Astrocyte (in vitro differentiated cells and primary cell): ENCODE data around the gene HLA-DQB1. TPM values are rescaled to one million over a fixed set of nuclear protein-coding genes. Genes with fewer than 3 reads are reported as not detected.
A peak's percentile ranks its signal among the peaks of the same experiment; 100 is the strongest.

ENCODE experiments used
- DNase-seq: peaks from one replicate; pipeline ENCODE4 v3.0.0-alpha.2; 2010; ENCODE audit warnings: low read depth
- FAIRE-seq: peaks from 2 replicates; lab custom pipeline; 2011; peaks lifted over from hg19 to GRCh38; lab: Jason Lieb, UNC
- H2AFZ ChIP-seq: 2 replicates; pipeline ENCODE4 v1.6.0; 2012; ENCODE audit warnings: low read depth, low read length, inconsistent platforms
- H3K27ac ChIP-seq: 2 replicates; pipeline ENCODE4 v1.5.1; 2011; ENCODE audit warnings: low read depth, low read length, inconsistent platforms
- H3K27me3 ChIP-seq: 2 replicates; pipeline ENCODE4 v1.6.0; 2011; ENCODE audit warnings: low read length, inconsistent platforms; ENCODE audit not compliant: insufficient read depth
- H3K36me3 ChIP-seq: 2 replicates; pipeline ENCODE4 v1.5.1; 2011; ENCODE audit warnings: low read length, inconsistent platforms; ENCODE audit not compliant: insufficient read depth
- H3K4me1 ChIP-seq: 2 replicates; pipeline ENCODE4 v1.5.1; 2011; ENCODE audit warnings: low read length, inconsistent platforms; ENCODE audit not compliant: insufficient read depth
- H3K4me2 ChIP-seq: 2 replicates; pipeline ENCODE4 v1.6.0; 2012; ENCODE audit warnings: low read length, inconsistent platforms
- H3K4me3 ChIP-seq: 2 replicates; pipeline ENCODE4 v1.5.1; 2011; ENCODE audit warnings: low read depth, mild to moderate bottlenecking, low read length, inconsistent platforms; ENCODE audit not compliant: insufficient read depth
- H3K79me2 ChIP-seq: 2 replicates; pipeline ENCODE4 v1.6.0; 2012; ENCODE audit warnings: mild to moderate bottlenecking, low read length, inconsistent platforms; ENCODE audit not compliant: insufficient read depth
- H3K9ac ChIP-seq: 2 replicates; pipeline ENCODE4 v1.6.0; 2012; ENCODE audit warnings: mild to moderate bottlenecking, low read length, inconsistent platforms
- H3K9me3 ChIP-seq: 2 replicates; pipeline ENCODE4 v1.5.1; 2012; ENCODE audit warnings: low read depth, mild to moderate bottlenecking, low read length, inconsistent platforms; ENCODE audit not compliant: insufficient read depth
- H4K20me1 ChIP-seq: 2 replicates; pipeline ENCODE4 v1.6.0; 2012; ENCODE audit warnings: low read length, inconsistent platforms; ENCODE audit not compliant: insufficient read depth
- H3K27ac Mint-ChIP-seq: one replicate; pipeline ENCODE4 v1.8.0; 2021; ENCODE audit warnings: mild to moderate bottlenecking, mixed read lengths; ENCODE audit not compliant: unreplicated experiment
- H3K27me3 Mint-ChIP-seq: one replicate; pipeline ENCODE4 v1.8.0; 2021; ENCODE audit warnings: low read depth, mixed read lengths; ENCODE audit not compliant: unreplicated experiment
- H3K36me3 Mint-ChIP-seq: one replicate; pipeline ENCODE4 v1.8.0; 2021; ENCODE audit warnings: low read depth, mixed read lengths; ENCODE audit not compliant: unreplicated experiment
- H3K4me1 Mint-ChIP-seq: one replicate; pipeline ENCODE4 v1.8.0; 2021; ENCODE audit warnings: low read depth, mixed read lengths; ENCODE audit not compliant: unreplicated experiment
- H3K4me3 Mint-ChIP-seq: one replicate; pipeline ENCODE4 v1.8.0; 2021; ENCODE audit warnings: mild to moderate bottlenecking, moderate library complexity, mixed read lengths; ENCODE audit not compliant: unreplicated experiment
- H3K9me3 Mint-ChIP-seq: one replicate; pipeline ENCODE4 v1.8.0; 2021; ENCODE audit warnings: mild to moderate bottlenecking, mixed read lengths; ENCODE audit not compliant: unreplicated experiment
- CTCF ChIP-seq: IDR thresholded peaks from 2 replicates; pipeline ENCODE4 v1.5.1; 2011; ENCODE audit warnings: low read depth, mild to moderate bottlenecking, inconsistent platforms, low read length, moderate library complexity; ENCODE audit not compliant: insufficient read depth
- EZH2 ChIP-seq: IDR thresholded peaks from 2 replicates; pipeline ENCODE4 v1.6.1; 2012; ENCODE audit warnings: mild to moderate bottlenecking, low read length, inconsistent platforms; ENCODE audit not compliant: insufficient read depth
- total RNA-seq: library from RNA; stranded (reverse); gene quantifications from 2 replicates; pipeline ENCODE4 v1.2.1, GENCODE V29; 2021

The HLA-DQB1 gene
- total RNA-seq, 1 donor from 2014 or later: 3.7 TPM

GRCh38 chr6:32703347-32703746 lies 36.9 kb upstream of the HLA-DQB1 start:
- H2AFZ ChIP-seq: no peak overlapping the region
- H3K4me1 Mint-ChIP-seq: no peaks in the 10 kb centered on the region
- H3K4me3 ChIP-seq: no peak overlapping the region
- no peaks in the 10 kb centered on the region for H3K79me2 ChIP-seq
- peaks cover 7% of the 10 kb centered on the region for H3K27me3 ChIP-seq
- no peaks in the 10 kb centered on the region for H3K36me3 Mint-ChIP-seq
- peaks cover 2% of the 10 kb centered on the region for H3K9me3 Mint-ChIP-seq
- no peaks in the 10 kb centered on the region for H3K4me1 ChIP-seq
- peaks cover 15% of the 10 kb centered on the region for H3K27me3 Mint-ChIP-seq
- H4K20me1 ChIP-seq: no peaks in the 10 kb centered on the region
- H3K4me3 Mint-ChIP-seq: no peak overlapping the region
- H3K27ac ChIP-seq: no peak overlapping the region
- FAIRE-seq (no peak), DNase-seq (no peak)
- no peak overlapping the region for H3K4me2 ChIP-seq
- H3K36me3 ChIP-seq: no peaks in the 10 kb centered on the region
- no peaks in the 10 kb centered on the region for H3K9me3 ChIP-seq
- H3K9ac ChIP-seq: no peak overlapping the region
- no peak overlapping the region for H3K27ac Mint-ChIP-seq
- TF ChIP-seq CTCF (no peak), EZH2 (no peak)

DNA sequence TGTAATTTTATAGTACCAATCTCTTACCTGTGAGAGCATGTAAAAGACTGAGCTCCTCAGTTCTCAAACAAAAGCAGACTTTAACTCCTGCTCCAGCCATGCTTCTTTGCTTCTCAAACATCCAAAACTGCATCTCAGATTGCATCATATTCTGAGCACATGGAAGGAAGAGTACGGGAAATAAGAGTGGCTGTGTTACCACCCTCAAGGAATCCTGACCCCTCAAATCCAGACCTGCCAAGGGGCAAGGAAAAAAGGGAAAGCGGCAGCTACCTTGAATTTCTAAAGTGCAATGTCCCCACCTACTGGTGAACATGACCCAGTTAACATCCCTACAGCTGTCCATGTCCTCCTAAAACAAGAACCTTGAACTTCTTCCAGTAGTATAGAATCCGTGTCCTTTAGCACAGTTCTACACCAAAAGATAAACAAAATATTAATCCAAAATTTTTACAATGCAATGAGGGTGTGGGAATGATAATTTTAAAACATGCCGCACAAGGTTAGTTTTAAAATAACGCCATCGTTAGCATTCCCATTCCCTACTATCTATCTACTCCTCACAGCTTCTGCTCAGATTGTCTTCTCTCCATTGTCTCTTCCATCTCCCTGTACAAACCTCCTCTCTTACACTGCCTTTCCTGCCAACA lies 34.1 kb upstream of the HLA-DQB1 start:
- Histone ChIP-seq H2AFZ (no peak overlapping the region), H3K4me3 (no peak overlapping the region), H3K27me3 (peaks cover 7% of the 10 kb centered on the region), H3K4me1 (no peaks in the 10 kb centered on the region), H3K79me2 (no peaks in the 10 kb centered on the region), H3K4me2 (no peak overlapping the region), H3K9ac (no peak overlapping the region), H3K27ac (no peak overlapping the region), H3K9me3 (no peaks in the 10 kb centered on the region), H3K36me3 (no peaks in the 10 kb centered on the region), H4K20me1 (no peaks in the 10 kb centered on the region)
- Mint-ChIP-seq H3K27me3 (peaks cover 22% of the 10 kb centered on the region), H3K36me3 (no peaks in the 10 kb centered on the region), H3K9me3 (peaks cover 2% of the 10 kb centered on the region), H3K27ac (no peak overlapping the region), H3K4me1 (no peaks in the 10 kb centered on the region), H3K4me3 (no peak overlapping the region)
- FAIRE-seq (no peak), DNase-seq (peak; percentile 25)
- TF ChIP-seq CTCF: peak; percentile 60
- TF ChIP-seq EZH2: no peak

DNA sequence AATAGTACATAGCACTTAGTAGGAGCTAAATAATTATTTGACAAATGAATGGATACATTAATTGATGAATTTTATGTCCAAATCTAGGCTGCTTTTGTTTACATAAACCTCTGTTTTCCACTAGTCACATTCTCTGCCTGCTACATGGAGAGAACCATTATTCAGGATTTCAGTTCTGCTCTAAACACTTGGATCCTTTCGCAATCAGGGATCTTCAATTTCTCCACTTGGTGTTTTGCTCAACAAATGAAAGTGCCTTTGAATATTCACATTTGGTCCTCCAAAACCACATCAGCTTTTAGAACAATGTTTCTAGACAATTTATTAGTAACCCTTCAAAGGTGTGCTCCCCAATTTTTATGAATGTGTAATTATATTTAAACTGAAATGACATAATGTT lies 30.6 kb upstream of the HLA-DQB1 start:
- H3K4me2 ChIP-seq: no peak overlapping the region
- peaks cover 6% of the 10 kb centered on the region for H3K27me3 ChIP-seq
- no peak overlapping the region for H3K27ac Mint-ChIP-seq
- no peaks in the 10 kb centered on the region for H3K9me3 ChIP-seq
- peaks cover 20% of the 10 kb centered on the region for H3K27me3 Mint-ChIP-seq
- peaks cover 1% of the 10 kb centered on the region for H3K9me3 Mint-ChIP-seq
- DNase-seq (no peak), FAIRE-seq (no peak)
- no peak overlapping the region for H3K4me3 Mint-ChIP-seq
- H3K9ac ChIP-seq: no peak overlapping the region
- H3K36me3 Mint-ChIP-seq: no peaks in the 10 kb centered on the region
- no peaks in the 10 kb centered on the region for H4K20me1 ChIP-seq
- no peaks in the 10 kb centered on the region for H3K79me2 ChIP-seq
- H3K27ac ChIP-seq: no peak overlapping the region
- H3K36me3 ChIP-seq: no peaks in the 10 kb centered on the region
- TF ChIP-seq EZH2: no peak
- no peak overlapping the region for H2AFZ ChIP-seq
- no peaks in the 10 kb centered on the region for H3K4me1 ChIP-seq
- H3K4me1 Mint-ChIP-seq: no peaks in the 10 kb centered on the region
- H3K4me3 ChIP-seq: no peak overlapping the region
